ENCODE results near the gene MS4A5.

The MS4A5 gene

DNA sequence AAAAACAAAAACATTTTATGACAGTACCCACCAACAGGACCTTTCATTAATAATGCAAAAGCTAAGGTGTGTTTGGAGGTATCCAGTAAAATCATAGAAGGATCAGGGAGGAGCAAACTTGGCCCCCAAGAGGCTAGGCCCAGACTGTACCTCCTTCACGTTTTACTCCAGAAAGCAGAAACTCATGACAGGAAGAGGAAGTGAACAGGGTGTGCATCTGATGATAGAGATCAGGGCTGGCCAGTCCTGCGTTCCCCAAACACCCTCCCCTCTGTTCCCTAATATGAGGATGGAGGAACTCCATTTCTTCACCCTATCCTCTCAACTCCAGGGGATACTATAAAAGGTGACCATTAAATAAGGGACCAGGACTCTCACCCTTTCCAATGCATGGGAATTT lies 53.0 kb downstream of the MS4A5 start:
- no peak for DNase-seq (ENCODE audit: low read depth, low spot score)

DNA sequence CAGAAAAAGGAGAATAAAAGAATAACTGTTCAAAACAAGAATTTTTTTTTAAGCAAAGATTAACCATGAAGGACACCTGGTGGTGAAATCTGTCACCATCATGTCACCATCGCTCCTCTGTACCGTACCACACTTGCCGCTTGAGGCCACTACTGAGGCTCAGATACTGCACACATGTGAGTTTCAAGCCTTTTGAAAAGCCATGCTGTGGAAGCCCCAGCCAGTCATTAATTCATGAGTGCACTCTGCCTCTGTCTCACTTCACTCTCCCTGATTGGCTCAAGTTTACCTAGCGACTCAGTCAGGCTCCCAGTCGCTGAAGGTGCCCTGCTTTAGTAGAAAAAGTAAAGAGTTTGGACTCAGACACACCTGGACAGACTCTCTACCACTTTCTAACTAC lies 56.6 kb downstream of the MS4A5 start:
- DNase-seq (ENCODE audit: low read depth, low spot score) = no peak

- DNase-seq (ENCODE audit: low read depth, low spot score) = no peak
Measured at GRCh38 chr11:60492488-60493009, 63.2 kb downstream of the MS4A5 start, which contains the start of gene MS4A12. TSS of gene MS4A12 (plus strand) at chr11:60492778. CDS start at chr11:60497319, 4,541 bp downstream.

- no peak for DNase-seq (ENCODE audit: low read depth, low spot score)
Measured at GRCh38 chr11:60493454-60493853, 64.1 kb downstream of the MS4A5 start.

Data from brain pericyte (primary cell).